T1000 (cell line): ENCODE data around the gene COQ10A.
"Not testable (repeated sequence)": the region's sequence is repeated elsewhere in the genome, so short reads cannot be mapped to it uniquely, and the experiment has no call there.

Source experiments
- DNase-seq: peaks from one replicate; lab custom pipeline; 2025; ENCODE audit warnings: mixed read lengths; lab: John Stamatoyannopoulos, UW

The COQ10A gene

DNA sequence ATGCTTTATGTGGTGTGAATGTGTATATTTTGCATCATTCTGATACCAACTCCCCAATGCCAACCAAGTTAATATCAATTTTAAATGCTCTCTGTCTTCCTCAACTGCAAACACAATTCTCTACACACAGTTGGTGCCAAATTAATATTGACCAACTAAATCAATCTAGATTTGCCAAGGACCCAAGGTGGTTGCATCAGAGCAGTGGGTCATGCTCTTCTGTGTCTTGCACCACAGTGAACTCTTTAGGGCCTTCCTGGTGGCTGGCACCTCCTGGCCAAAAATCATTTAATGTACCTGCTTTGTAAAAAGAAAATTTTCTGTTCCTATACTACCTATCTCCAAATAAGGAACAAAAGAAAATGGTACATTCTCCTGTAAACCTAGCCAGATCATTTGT lies 14.1 kb downstream of the COQ10A start:
- DNase-seq = no peak

DNA sequence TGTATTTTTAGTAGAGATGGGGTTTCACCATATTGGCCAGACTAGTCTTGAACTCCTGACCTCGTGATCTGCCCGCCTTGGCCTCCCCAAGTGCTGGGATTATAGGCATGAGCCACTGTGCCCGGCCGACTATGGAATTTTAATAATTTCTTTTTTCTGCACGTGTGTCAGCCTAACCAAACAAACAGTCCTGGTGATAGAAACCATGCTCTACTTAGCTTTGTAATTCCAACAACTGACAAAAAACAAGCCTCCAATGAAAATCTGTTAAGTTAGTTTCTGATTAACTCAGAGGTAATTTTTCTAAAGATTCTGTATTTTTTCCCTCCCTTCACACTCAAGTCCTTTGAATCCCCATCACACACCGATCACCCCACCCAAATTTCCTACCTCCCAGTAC lies 15.3 kb downstream of the COQ10A start:
- DNase-seq = no peak

DNA sequence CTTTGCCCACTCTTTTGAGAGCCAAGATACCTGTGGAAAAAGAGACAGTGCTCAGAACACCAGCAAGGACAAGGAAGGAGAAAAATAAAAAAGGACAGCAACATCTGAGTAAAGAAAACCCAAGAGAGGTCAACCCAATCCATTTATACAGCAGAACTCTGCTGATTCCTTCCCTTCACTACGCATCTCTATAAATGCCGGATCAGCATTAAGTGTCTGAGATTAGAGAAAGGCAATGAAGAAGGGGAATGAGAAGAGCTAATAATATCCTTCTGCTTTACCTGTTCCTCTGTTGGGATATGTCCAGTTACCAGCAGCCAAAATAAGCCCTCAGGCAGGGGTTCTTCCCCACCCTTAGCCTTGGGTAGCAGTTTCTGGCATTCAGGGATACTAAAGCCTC lies 15.8 kb downstream of the COQ10A start:
- DNase-seq = no peak

DNA sequence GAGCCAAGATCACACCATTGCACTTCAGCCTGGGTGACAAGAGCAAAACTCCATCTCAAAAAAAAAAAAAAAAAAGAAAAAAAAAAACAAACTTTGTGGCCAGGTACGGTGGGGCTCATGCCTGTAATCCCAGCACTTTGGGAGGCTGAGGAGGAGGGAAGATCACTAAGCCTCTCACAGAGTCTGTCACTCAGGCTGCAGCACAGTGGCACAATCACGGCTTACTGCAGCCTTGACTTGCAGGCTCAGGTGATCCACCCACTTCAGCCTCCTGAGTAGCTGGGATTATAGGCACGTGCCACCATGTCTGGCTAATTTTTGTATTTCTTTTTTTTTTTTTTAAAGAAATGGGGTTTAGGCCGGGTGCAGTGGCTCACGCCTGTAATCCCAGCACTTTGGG lies 17.5 kb downstream of the COQ10A start:
- not testable (repeated sequence) for DNase-seq

DNA sequence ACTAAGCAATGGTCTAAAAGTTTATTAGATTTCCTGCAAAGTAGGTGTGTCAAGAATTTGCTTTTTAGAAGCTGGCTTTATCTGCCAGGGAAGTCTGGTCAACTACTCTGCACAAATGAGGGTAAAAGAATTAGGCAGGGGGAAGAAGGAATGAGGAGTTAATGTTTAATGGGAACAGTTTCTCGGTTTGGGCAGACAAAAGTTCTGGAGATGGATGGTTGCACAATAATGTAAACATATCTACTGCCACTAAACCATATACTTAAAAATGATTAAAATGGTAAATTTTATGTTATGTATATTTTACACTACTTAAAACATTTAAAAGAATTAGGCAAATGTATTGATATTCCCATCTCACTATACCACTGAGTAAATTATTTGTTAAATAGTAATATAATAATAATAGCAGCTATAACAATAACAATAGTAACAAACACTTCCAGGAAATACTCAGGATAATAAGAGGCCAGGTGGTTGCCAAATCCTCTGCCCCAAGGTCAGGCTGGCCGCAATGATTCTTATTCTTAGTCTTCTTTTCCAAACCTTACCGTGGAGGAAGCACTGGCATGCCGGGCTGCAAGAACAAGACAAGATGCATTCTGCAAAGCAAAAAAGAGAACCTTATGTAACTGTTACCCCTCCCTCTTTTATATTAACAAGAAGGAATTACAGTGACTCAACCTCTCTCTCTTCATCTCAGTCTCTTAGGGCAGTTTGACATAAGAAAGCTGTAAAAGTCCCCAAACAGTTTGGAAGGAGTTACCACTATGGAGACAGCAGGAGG lies 19.5 kb downstream of the COQ10A start:
- no peak for DNase-seq

DNA sequence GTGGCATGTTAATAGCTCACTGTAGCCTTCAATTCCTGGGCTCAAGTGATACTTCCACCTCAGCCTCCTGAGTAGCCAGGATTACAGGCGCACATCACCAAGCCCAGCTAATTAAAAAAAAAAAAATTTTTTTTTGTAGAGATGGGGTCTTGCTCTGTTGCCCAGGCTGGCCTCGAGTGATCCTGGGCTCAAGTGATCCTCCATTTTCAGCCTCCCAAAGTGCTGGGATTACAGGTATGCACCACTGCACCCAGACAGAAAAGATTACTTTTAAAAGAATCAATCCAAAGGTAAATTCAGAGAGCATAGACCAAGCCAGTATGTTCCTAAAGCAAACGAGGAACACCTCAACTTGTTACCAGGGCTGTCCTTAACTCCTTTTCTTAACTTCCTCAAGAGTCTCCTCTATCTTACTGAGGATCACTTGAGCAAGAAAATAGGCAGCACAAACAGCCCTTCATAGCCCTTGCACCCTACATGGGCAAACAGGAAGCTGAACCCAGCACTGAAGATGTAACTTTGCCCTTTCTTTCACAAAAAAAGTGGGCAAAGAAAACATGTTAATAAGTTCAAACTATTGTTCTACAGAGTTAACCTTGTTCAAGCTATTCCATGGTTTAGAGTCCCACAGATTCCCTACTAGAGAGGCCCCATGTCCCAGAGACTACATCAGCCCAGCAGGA lies 22.1 kb downstream of the COQ10A start:
- DNase-seq = no peak

DNA sequence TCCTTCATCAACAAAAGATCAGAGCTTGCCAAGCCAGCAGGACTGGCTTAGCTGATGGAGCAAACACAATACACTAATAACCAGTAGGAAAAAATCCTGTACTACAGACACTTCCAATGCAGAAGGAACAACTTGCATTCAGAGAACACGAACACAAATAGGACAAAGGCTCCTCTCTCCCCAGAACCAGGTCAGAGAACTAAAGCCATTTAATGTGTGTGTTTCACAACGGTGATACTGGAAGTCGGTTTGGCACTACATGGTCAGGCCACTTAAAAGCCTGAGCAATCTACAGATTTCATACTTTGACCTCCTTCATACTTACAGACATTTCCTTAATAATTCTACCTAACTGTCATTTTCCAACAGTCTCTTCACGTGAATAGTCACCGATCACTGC lies 27.1 kb downstream of the COQ10A start:
- no peak for DNase-seq

DNA sequence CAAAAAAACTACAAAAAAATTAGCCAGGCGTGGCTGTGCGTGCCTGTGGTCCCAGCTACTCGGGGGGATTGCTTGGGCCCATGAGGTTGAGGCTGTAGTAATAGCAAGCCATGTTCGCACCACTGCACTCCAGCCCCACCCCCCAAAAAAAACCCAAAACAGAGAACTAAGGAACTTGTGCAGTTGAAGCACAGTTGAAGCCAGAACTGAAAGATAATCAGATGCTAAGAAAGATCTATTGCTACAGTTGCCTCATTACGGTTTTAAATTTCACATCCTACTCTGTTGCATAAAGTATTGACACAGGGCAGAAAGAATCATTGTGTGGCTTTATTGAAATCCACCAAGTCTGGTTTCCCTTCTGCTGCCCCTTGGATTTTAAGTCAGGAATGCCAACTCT lies 29.6 kb downstream of the COQ10A start:
- DNase-seq = no peak

DNA sequence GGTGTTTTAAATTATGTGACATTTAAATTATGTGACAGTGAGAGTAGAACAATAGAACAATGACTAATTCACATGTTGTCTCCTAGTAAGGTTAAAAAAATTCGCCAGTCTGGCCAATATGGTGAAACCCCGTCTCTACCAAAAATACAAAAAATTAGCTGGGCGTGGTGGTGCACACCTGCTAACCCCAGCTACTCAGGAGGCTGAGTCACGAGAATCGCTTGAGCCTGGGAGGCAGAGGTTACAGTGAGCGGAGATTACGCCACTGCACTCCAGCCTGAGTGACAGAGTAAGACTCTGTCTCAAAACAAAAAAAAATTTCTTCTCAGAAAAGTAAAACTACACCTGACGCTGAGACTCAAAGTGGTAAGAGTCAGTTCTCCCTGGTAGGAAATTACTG lies 30.7 kb downstream of the COQ10A start:
- no peak for DNase-seq

DNA sequence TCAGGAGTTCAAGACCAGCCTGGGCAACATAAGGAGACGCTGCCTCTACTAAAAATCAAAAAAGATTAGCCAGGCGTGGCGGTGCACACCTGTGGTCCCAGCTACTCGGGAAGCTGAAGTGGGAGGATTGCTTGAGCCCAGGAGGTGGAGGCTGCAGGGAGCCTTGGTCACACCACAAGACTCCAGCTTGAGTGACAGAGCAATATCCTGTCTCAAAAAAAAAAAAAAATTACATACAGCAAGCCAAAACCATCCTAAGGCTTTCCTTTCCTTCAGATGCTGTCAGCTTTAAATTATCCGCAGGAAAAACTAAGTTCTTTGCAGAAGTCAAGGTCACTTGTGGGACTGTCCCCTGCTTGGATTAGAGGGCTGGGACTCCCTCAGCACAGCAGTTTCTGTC lies 32.1 kb downstream of the COQ10A start:
- DNase-seq = no peak

DNA sequence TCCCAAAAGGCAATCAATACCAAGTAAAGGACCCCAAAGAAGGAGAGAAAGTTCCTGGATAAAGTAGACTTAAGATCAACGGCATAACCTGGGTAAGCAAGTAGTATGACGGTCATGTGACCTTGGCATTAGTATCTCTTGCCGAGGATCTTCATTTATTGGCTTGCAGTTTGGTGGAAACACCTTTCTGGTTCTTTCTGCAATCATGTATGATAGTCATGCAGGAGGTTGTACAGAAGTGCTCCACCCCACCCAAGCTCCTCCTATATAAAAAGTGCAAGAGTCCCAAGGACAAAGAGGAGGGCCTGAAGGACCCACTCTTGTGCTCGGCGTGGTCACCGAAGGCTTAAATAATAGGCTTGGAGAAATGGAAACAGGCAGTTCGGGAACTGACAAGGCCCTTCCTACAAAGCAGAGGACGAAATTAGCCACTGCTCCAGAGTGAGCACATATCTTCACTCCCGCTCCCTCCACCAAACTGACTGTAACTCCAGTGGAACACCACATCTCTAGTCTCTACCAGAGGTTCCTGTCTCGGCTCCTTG lies 32.6 kb downstream of the COQ10A start:
- DNase-seq = no peak

DNA sequence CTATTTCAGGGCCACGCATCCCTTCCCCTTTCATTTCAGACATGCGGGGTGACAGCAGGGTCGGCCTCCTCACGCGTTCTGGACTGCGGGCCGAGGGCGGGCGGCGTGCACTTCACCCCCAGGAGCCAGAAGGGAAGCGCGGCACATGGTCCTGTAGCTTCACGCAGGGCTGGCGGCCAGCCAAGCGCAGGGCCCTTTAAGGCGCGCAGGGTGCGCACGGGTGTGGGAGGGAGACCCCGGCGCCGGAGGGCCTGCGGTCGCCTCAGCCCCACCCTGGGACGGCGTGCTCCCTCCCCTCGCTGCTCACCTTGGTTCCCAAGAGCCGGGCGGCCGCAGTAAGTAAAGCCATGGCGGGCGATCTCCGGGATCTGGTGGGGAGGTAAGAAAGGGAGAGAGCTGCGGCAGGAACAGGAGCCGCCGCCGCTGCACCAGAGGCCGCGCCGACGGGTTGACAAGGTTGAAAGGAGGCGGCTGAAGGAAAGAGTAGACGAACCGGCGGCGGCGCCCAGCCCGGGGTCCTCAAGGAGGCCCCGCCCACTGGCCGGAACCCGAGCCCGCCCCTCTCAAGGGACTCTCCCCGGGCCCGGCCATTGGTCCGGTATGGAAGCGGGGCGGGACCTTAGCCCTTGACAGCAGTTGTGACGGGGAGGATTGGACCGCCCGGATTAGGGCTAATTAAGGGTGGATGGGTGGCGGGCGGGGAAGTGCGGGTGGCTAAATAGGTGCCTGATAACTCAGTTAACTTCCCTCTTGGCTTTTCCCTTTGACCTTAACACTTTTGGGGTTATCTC lies 33.3 kb downstream of the COQ10A start, which contains the start of gene CS:
Gene CS (minus strand): TSS at position 478 of the 791 bp plus-strand sequence. CDS start 129 bp downstream, at position 349.
- DNase-seq = peak; percentile 97

DNA sequence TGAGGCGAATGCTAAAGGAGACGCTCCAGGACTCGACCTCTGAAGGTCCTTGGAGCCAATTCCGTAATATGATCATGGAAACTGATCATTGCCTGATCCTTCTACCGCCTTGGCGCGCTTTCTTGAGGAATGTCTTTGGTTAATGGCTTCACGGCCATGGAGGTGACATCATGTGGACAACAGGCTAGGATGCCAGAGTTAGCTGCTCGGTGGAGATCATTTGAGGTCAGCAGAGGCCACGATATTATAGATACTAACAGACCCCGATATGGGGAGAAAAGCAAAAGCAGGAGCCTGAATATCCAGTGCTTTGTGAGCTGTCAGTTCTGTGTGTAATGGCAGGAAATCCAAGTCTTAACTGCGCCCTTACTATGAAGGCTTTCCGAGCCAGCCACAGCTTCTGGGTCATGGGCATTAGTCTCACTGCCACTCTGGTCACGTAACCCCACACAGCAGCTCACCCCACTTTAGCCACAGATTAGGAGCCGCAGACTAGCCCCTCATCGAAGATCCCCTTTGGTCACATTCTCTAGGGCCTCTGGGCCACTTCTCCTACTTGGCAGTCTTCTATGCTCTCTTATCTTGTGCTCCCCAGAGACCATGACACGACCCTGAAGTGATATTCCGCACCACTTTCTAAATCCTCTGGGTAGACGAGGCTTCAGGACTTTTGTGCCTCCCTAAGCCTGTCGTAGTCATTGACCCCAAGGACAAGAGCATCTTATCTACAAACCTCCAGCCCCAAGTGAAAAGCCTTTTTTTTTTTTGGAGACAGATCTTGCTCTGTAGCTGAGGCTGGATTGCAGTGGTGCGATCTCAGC lies 34.1 kb downstream of the COQ10A start:
- DNase-seq = no peak

DNA sequence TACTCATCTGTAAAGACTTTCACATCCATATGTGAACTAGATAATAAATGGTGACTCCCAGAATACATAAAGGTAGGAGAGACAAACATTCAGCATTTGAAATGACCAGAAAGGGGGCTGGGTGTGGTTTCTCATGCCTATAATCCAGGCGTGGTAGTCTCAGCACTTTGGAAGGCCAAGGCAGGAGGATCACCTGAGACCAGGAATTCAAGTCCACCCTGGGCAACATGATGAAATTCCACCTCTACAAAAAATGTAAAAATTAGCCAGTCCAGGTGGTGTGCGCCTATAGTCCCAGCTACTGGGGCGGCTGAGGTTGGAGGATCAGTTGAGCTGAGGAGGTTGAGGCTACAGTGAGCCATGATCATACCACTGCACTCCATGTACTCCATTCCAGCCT lies 37.5 kb downstream of the COQ10A start:
- no peak for DNase-seq

DNA sequence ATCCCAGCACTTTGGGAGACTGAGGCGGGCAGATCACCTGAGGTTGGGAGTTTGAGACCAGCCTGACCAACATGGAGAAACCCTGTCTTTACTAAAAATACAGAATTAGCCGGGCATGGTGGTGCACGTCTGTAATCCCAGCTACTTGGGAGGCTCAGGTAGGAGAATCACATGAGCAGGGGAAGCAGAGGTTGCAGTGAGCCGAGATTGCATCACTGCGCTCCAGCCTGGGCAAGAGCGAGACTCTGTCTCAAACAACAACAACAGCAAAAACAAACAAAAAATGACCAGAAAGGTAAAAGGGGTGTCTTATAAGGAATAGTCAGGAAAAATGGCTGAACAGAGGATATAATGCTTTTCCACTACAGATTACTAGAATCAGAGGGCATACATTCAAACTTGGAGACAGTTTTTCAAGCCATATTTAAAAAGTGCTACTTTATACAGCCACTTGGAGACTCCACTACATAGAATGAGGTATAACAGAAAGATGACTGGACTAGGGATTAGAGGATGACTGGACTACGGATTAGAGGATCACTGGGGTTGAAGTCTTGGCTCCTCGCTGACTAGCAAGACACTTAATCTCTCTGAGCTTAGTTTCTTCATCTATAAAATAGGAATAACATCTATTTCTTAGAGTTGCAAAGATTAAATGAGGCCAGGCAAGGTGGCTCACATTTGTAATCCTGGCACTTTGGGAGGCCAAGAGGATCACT lies 38.3 kb downstream of the COQ10A start:
- DNase-seq = no peak

DNA sequence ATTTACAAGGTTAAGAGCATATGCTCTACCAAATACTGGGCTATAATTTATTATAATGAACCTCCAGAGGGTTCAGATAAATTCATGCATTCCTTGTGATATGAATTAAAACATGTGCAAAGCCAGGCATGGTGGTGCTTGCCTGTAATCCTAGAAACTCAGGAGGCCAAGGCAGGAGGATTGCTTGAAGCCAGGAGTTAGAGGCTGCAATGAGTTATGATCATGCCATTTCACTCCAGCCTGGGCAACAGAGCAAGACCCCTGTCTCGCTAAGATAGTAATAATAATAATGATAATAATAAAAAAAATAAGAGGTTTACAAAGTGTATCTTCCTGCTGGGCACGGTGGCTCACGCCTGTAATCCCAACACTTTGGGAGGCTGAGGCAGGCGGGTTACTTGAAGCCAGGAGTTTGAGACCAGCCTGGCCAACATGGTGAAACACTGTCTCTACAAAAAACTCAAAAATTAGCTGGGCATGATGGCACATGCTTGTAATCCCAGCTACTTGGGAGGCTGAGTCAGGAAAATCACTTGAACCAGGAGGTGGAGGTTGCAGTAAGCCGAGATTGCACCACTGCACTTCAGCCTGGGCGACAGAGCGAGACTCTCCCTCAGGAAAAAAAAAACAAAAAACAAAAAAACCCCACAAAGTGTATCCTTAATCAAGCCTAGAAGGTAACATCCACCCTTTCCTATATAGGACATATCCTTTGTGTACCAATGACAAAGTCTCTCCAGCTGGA lies 40.7 kb downstream of the COQ10A start:
- no peak for DNase-seq

DNA sequence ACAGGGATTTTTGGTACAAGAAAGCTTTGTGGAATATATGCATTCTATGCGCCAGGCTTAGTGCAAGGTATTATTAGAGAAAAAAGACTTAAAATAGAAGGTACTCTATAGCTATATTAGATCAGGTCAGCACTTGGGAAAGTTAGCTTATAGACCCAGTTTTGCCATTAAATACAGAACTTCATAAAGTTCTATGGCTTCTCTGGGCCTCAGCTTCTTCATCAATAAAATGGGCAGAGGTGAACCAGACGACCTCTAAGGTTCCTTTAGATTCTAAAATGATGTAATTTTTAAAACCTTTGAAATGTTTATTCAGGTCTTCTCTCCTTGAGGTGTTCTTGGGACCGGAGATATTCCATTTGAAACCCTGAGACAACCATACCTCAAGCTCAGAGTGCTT lies 42.0 kb downstream of the COQ10A start:
- DNase-seq = no peak

DNA sequence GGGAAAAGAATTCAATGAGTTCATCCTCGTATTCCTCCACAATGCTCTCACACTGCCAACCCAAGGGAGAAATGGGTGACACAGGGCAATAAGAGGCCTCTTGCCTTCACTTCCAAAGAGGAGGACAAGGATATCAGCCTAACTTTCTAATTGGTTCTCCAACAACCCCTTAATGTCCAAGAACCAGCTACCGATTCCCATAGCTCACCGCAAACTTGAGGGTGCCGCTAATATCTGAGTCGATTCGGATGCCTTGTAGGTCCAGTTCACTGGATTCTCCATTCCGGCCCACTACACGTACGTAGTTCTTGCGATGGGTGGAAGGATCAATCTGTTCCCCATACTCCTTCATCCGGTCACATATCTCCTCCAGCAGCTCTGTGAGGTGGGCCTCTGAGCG lies 44.3 kb downstream of the COQ10A start:
- DNase-seq = no peak

DNA sequence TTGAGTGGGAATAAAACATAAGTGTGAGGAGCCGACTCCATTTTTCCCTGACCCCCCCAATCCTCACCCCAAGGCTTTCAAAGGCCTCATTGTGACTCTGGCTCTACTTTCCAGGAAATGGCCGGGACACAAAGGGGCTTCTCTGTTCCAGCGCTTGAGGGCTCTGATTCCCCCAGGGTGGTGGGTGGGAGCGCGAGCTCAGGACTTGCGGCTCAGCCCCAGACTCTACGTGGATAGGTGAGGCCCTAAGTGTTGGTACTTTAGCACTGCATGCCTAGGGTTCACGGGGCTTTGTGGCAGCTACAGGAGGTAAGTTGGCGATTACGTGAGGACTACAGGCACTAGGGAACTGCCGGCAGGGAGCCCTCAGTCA lies 48.5 kb downstream of the COQ10A start:
- DNase-seq = no peak
